Panc1 (cell line): ENCODE measurements around the gene KIAA1671. TPM values are rescaled to one million over a fixed set of nuclear protein-coding genes. Genes with fewer than 3 reads are reported as not detected.

ENCODE experiments used
- ATAC-seq: fragments of 200-7000 bp; cut with Tn5 transposase; 2 replicates; pipeline ENCODE4 v1.9.1; 2020; ENCODE audit warnings: mild to moderate bottlenecking, moderate library complexity
- BruUV-seq: library from RNA; stranded (reverse); fragments of 400-500 nt; replicated peaks from 2 replicates; lab custom pipeline; 2021; lab: Mats Ljungman, UMichigan
- CTCF ChIA-PET: fragments of 300-600 bp; sonication (Branson Sonifier 250); formaldehyde crosslinking; loops from one replicate; lab custom pipeline; 2022; ENCODE audit warnings: antibody characterized with exemption; lab: Charles Lee
- POLR2A ChIA-PET: fragments of 300-600 bp; sonication (Branson Sonifier 250); formaldehyde crosslinking; loops from one replicate; lab custom pipeline; 2022; ENCODE audit warnings: antibody characterized with exemption; lab: Charles Lee
- DNase-seq: peaks from one replicate; pipeline ENCODE4 v3.0.0-alpha.2; 2010; ENCODE audit warnings: low read depth, low spot score
- H3K27ac ChIP-seq: 2 replicates; pipeline ENCODE4 v1.5.1; 2011; ENCODE audit warnings: mild to moderate bottlenecking, low read length, inconsistent platforms
- H3K27me3 ChIP-seq: fragments of 200-500 bp; sonication (Bioruptor generic); 2 replicates; pipeline ENCODE4 v1.6.0; 2014; ENCODE audit warnings: low read length, inconsistent platforms; ENCODE audit not compliant: control insufficient read depth, insufficient read depth
- H3K36me3 ChIP-seq: fragments of 200-500 bp; sonication (Bioruptor generic); 2 replicates; pipeline ENCODE4 v1.5.1; 2014; ENCODE audit warnings: inconsistent platforms, mild to moderate bottlenecking, low read length, moderate library complexity; ENCODE audit not compliant: control insufficient read depth, insufficient read depth
- H3K4me1 ChIP-seq: 2 replicates; pipeline ENCODE4 v1.5.1; 2011; ENCODE audit warnings: inconsistent platforms, mild to moderate bottlenecking, low read length, moderate library complexity; ENCODE audit not compliant: control insufficient read depth, insufficient read depth
- H3K4me3 ChIP-seq, 2 experiments: 2 replicates each; pipeline ENCODE4 v1.5.1; 2011 to 2012; ENCODE audit warnings: low read depth in 2 of 2, low read length in 2 of 2, mild to moderate bottlenecking in 2 of 2, inconsistent platforms in 1 of 2, moderate library complexity in 1 of 2
- H3K9me3 ChIP-seq: fragments of 200-500 bp; sonication (Bioruptor generic); 2 replicates; pipeline ENCODE4 v1.5.1; 2014; ENCODE audit warnings: low read depth, mild to moderate bottlenecking, inconsistent platforms, low read length, moderate library complexity; ENCODE audit not compliant: control insufficient read depth, insufficient read depth
- CTCF ChIP-seq: fragments of 450-650 bp; IDR thresholded peaks from 2 replicates; pipeline ENCODE4 v1.5.1; 2017; ENCODE audit warnings: mild to moderate bottlenecking
- POLR2AphosphoS5 ChIP-seq: IDR thresholded peaks from 2 replicates; pipeline ENCODE4 v1.6.1; 2012; ENCODE audit warnings: mild to moderate bottlenecking, low read depth, low read length, moderate library complexity
- REST ChIP-seq, 2 experiments: IDR thresholded peaks; 2 replicates each; pipeline ENCODE4 v1.6.1; 2011 to 2012; ENCODE audit warnings: low read depth in 2 of 2, control low read depth in 1 of 2, low read length in 1 of 2, mild to moderate bottlenecking in 1 of 2, moderate library complexity in 1 of 2; ENCODE audit not compliant: insufficient read depth in 1 of 2
- SIN3A ChIP-seq: IDR thresholded peaks from 2 replicates; pipeline ENCODE4 v1.6.1; 2012; ENCODE audit warnings: low read depth, mild to moderate bottlenecking, low read length, moderate library complexity, borderline replicate concordance; ENCODE audit not compliant: insufficient read depth
- TCF7L2 ChIP-seq: IDR thresholded peaks from 2 replicates; pipeline ENCODE4 v1.6.1; 2011; ENCODE audit warnings: mild to moderate bottlenecking, low read depth, low read length, inconsistent platforms
- in situ Hi-C: cut with HindIII; loops from 2 replicates; pipeline ENCODE4 v1.10.0; 2016; ENCODE audit warnings: low sequenced_read_pairs, low pct_unique_long_range_greater_than_20kb
- intact Hi-C: fragments of 100-400 bp; cut with micrococcal nuclease; formaldehyde crosslinking; loops from one replicate; pipeline ENCODE4 v1.10.0; 2022; ENCODE audit not compliant: unreplicated experiment
- total RNA-seq: library from RNA; stranded (reverse); gene quantifications from one replicate; pipeline ENCODE4 v1.2.1, GENCODE V29; 2021; ENCODE audit not compliant: unreplicated experiment

KIAA1671 gene
- total RNA-seq, 1 experiment from 2014 or later = 48.1 TPM

DNA sequence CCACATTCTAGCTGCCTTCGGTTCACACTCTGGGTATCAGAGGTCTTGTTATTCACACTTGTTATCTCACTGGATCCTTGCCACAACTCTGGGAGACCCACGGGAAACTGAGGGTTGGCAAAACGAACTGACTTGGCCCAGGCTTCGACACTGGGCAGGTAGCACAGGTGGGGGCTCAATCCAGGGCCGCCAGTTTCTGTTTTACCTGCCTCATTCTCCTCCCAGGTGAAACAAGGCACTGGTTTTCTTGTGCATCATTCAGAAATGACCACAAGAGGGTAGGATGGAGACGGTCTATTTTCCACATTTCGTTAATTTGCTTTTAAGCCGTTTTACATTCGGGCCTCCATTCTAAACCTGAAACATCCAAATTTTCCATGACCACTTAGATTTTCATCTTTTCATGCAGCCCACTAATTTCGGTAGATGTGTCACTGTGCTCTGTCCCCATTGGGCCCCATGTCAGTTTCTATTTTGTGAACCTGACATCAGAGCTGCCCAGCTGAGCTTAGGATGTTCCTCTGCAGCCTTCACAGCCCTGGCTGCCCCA lies 108.1 kb downstream of the KIAA1671 start:
- ChIA-PET CTCF (no interaction called here), POLR2A (no interaction called here)
- in situ Hi-C loops = no loop called here
- Histone ChIP-seq H3K9me3 (no peaks in the 10 kb centered on the region), H3K36me3 (no peaks in the 10 kb centered on the region), H3K27me3 (no peaks in the 10 kb centered on the region), H3K27ac (no peak overlapping the region), H3K4me1 (no peaks in the 10 kb centered on the region), H3K4me3 (no peak overlapping the region)
- BruUV-seq = no TSS peak
- intact Hi-C loops = no loop called here
- ATAC-seq (no peak), DNase-seq (no peak)
- TF ChIP-seq POLR2AphosphoS5 = no peak
- no peak for TF ChIP-seq REST (IDR thresholded peaks at IDR 0.05; ENCODE audit: insufficient read depth in 1 of 2, low read depth in 2 of 2, low read length in 1 of 2)
- no peak; the same call in 1 of the 2 replicates for TF ChIP-seq CTCF
- TF ChIP-seq TCF7L2 = no peak
- TF ChIP-seq SIN3A = no peak

DNA sequence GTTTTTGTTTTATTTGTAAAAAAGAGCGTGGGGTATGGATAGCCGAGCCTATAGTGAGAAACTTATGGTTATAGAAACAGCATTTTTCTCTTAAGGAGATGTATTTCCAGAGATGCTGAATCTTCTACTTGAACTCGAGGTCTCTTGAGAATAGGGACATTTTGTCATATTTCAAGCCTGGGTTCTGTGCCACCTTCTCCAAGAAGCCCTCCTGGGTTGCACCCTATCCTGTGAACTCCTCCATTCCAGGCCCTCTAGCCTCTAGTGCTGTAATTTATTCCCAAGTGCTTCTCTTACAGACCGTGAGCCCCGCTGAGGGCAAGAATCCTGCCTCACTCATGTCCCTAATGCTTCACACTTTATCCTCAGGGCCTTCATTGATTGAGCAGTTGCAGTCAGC lies 108.6 kb downstream of the KIAA1671 start:
- BruUV-seq = no TSS peak
- Histone ChIP-seq H3K27ac (no peak overlapping the region), H3K9me3 (no peaks in the 10 kb centered on the region), H3K4me3 (no peak overlapping the region), H3K27me3 (no peaks in the 10 kb centered on the region), H3K36me3 (no peaks in the 10 kb centered on the region), H3K4me1 (no peaks in the 10 kb centered on the region)
- no peak for DNase-seq
- in situ Hi-C loops (no loop called here), intact Hi-C loops (no loop called here)
- ChIA-PET POLR2A (no interaction called here), CTCF (no interaction called here)
- ATAC-seq = no peak
- no peak for TF ChIP-seq POLR2AphosphoS5
- TF ChIP-seq SIN3A = no peak

- POLR2A ChIA-PET = interaction anchor here (0.6 kb wide), 1 partner anchor 99 kb away, joined by 3 read pairs; no protein-coding TSS in a partner anchor
- Histone ChIP-seq H3K4me3 (no peak overlapping the region), H3K4me1 (no peaks in the 10 kb centered on the region), H3K36me3 (no peaks in the 10 kb centered on the region), H3K9me3 (no peaks in the 10 kb centered on the region), H3K27me3 (no peaks in the 10 kb centered on the region), H3K27ac (no peak overlapping the region)
- CTCF ChIA-PET = no interaction called here
- intact Hi-C loops (no loop called here), in situ Hi-C loops (no loop called here)
- no peak for DNase-seq
- ATAC-seq = no peak
- BruUV-seq = no TSS peak
- no peak for TF ChIP-seq TCF7L2
Measured at GRCh38 chr22:25061605-25062376, 109.3 kb downstream of the KIAA1671 start.
